HEK293T (cell line): ENCODE measurements around the gene ANO7.

Experiments
- CTBP1 ChIP-seq: fragments of 450-650 bp; IDR thresholded peaks from 2 replicates; pipeline ENCODE4 v1.6.1; 2016; ENCODE audit warnings: borderline replicate concordance
- ELF4 ChIP-seq: fragments of 450-650 bp; IDR thresholded peaks from 2 replicates; pipeline ENCODE4 v1.6.1; 2017; ENCODE audit warnings: antibody characterized with exemption
- FOXM1 ChIP-seq: fragments of 450-650 bp; IDR thresholded peaks from 2 replicates; pipeline ENCODE4 v1.6.1; 2017; ENCODE audit warnings: mild to moderate bottlenecking, borderline replicate concordance
- LEF1 ChIP-seq: fragments of 450-650 bp; IDR thresholded peaks from 2 replicates; pipeline ENCODE4 v1.6.1; 2017; ENCODE audit warnings: mild to moderate bottlenecking, borderline replicate concordance
- NFRKB ChIP-seq: fragments of 450-650 bp; IDR thresholded peaks from 2 replicates; pipeline ENCODE4 v1.6.1; 2016; ENCODE audit warnings: mild to moderate bottlenecking, moderate library complexity
- SP1 ChIP-seq: fragments of 450-650 bp; IDR thresholded peaks from 2 replicates; pipeline ENCODE4 v1.6.1; 2017
- SUZ12 ChIP-seq: fragments of 450-650 bp; IDR thresholded peaks from 2 replicates; pipeline ENCODE4 v1.6.1; 2016; ENCODE audit warnings: mild to moderate bottlenecking
- ZNF384 ChIP-seq: fragments of 450-650 bp; IDR thresholded peaks from 2 replicates; pipeline ENCODE4 v1.6.1; 2016

- TF ChIP-seq FOXM1 = no peak
- no peak for TF ChIP-seq CTBP1
- TF ChIP-seq SP1 = no peak
- no peak for TF ChIP-seq SUZ12
- TF ChIP-seq ZNF384 = no peak
- TF ChIP-seq NFRKB = no peak
- TF ChIP-seq LEF1 = no peak
- TF ChIP-seq ELF4 = no peak
Observed at GRCh38 chr2:241234066-241234790, 45.8 kb downstream of the ANO7 start.
